IPS DF 4.7 (cell line): ENCODE measurements around the gene CFAP74.
A peak's percentile ranks its signal among the peaks of the same experiment; 100 is the strongest.

Experiments
- DNase-seq: peaks from one replicate; pipeline ENCODE4 v3.0.0-alpha.2; 2013; ENCODE audit warnings: low spot score; ENCODE audit errors: extremely low read depth

Gene CFAP74, protein sequence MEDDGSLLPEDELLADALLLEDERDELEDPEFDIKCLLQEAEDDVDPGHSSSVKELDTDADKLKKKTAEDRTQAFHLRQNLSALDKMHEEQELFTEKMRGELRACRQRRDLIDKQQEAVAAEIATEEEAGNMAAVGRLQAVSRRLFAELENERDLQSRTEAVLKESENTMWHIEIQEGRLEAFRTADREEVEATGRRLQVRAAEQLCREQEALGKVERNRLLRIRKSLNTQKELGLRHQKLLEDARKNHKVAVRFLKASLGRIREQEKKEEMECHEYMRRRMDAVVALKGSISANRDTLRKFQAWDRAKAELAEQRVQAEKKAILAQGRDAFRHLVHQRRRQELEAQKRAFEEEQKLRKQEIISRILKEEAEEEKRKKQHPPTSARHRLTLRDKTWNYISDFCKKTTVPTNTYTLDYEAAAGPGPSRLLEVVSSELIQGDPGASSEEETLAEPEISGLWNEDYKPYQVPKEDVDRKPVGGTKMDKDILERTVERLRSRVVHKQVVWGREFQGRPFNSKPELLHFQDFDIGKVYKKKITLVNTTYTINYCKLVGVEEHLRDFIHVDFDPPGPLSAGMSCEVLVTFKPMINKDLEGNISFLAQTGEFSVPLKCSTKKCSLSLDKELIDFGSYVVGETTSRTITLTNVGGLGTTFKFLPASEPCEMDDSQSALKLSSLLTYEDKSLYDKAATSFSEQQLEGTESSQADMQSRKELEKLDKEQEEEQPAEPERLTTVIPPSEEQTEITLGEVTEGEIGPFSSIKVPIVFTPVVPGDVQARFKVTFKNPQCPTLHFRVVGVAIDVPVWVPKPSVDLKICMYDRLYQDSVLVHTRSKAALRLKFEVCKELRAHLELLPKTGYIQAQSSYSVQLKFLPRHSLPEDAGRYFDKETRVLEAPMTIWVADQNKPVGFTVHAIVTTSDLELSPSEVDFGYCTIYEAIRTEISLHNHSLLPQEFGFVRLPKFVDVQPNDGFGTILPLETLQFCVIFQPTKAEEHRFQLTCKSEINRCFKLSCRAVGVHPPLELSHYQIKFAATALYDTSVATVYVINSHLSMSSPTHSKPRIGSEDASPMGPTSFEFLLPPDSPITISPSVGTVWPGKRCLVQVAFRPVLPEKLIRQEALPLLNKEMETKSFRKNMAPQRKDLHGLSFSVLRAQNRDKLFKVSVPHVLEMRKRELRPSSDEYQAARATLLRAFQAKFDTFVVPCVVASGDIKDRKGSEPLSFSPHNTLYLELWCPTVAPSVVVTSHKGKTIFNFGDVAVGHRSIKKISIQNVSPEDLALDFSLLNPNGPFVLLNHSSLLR (N-terminal part only)

DNA sequence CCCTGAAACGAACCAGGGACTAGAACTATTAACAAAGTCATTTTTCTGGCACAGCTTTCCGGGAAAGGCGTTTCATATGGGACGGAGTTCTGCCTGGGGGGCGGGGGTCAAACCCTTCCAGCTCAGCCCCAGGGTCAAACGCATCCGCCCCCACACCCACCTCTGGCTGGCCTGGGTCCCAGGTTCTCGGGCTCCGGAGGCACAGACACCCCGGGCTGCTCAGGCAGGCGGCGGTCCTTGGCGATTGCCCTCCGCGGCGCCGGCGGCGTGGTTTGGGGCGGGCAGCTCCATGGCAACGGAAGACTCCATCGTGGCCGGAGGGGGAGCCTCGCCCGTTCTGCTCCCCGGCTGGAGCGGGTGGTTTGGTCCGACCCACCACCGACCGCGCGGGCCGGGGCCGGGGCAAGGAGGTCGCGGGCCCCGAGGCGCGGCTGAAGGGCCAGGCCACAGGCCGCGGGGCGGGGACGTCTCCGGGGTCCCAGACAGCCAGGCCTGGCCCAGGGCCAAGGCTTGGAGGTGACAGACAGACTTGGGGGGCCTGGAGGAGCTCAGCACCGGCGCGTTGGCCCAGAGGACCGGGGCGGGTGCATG is at the start of gene CFAP74:
Gene CFAP74, minus strand, starts transcription at position 246 of the 591 bp plus-strand sequence. CDS start 12,830 bp downstream, outside the sequence.
- DNase-seq, result no peak

DNA sequence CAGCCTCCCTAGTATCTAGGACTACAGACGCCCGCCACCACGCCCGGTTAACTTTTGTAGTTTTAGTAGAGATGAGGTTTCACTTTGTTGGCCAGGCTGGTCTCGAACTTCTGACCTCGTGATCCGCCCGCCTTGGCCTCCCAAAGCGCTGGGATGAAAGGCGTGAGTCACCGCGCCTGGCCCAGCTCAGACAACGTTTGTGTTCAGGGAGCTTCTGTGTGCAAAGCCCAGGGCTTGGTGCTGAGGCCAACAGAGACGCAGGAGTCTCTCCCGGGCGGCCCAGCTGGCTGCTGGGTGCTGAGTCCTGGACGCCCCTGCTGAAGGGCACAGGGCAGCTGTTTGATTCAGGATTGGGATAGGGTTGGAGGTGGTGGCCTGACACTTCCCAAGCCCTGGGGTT is 49.6 kb upstream of the CFAP74 start:
- DNase-seq, result no peak

DNA sequence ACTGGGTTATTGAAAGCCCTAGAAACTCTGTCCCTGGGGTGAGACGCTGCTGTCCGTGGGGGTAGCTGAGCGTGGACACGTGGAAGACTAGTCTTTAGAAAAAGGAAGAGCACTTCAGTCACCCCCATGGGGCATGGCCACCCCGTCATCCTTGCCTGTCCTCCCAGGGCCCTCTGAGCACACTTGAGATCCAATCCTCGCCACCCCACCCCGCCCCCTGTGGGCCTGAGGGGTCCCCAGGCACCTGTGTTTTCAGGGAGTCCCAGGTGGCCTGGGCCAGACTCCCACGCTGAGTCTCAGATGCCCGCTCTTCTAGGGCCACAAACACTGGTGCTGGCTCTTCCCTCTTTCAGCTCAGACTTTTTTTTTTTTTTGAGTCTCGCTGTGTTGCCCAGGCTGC is 49.2 kb upstream of the CFAP74 start:
- no peak for DNase-seq

DNA sequence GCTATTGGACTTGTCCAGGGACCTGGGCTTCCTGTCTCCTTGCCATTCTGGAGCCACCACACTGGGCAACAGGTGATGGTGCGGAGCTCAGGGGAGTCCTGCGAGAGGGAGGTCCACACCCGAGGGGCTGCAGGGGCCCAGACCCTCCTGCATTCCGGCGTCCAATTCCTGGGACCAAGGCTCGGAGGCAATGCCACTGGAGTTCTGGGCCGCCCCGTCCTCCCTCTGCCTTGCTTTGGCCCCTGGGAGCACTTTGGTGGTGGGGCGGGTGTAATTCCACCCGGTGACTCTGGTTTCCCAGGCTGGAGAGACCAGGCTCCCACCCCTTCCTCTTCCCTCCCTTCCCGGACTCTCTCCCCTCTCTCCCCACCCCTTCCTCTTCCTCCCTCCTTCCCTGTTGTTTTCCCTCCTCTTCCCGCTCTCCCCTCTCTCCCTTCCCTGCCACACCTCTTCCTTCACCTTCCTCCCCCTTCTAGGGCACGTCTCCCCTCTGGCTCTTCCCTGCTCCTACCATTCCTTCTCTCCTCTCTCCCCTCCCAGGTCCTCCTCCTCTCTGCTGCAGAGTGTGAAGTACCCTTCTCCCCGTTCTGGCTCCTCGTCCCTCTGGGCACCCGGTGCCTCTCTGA is 48.6 kb upstream of the CFAP74 start:
- DNase-seq, result no peak

DNA sequence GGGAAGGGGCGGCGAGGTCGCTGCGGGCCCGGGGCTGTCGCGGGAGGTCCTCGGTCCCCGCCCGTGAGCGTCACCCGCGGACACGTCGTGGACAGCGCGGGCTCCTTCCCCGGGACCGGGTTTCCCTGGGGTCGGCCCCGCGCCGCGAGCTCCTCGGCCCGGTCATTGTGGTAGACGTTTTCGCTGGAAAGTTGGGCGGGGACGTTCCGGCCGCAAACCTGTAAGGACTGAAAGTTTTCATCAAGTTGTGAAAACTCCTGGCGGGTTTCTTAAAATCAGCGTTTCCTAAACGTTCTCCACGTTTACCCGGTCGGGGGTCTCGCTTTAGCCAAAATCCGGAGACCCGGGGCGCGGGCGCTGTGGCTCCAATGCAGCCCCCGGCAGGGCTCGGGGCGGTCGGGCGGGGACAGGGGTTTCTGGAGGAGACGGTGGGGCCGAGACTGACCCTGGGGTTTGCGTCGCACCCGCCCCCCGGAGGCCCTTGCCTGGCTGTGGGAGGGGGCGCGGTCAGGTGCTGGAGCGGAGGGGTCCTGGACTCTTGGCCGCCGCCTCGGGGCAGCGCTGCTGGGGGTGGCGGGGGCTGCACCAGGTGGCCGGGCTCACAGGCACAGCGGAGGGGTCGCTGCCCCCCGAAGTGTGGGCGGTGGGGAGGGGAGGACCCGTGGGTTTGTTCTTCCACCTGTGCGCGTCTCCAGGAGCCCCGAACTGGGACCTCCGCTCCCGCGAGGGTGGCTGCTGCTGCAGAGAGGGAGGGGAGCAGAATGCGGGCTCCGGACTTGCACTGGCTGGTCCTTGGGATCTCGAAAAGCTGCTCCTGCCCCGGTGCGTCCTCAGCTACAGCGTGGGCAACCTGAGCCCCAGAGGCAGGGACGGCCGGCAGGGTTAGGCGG is 47.5 kb upstream of the CFAP74 start:
- DNase-seq, result no peak

DNA sequence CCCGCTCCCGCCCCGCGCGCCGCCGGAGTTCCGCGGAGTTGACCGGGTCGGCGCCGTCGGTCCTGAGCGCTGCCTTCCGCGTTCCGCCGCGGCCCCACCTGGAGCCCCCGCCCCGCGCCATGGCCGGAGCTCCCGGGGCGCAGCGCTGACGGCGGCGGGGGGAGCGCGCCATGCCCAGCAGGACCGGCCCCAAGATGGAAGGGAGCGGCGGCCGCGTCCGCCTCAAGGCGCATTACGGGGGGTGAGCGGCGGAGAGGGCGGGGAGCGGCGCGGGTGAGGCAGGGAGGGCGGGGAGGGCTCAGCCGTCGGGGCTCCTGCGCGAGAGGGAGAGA is 46.8 kb upstream of the CFAP74 start:
- no peak for DNase-seq

DNA sequence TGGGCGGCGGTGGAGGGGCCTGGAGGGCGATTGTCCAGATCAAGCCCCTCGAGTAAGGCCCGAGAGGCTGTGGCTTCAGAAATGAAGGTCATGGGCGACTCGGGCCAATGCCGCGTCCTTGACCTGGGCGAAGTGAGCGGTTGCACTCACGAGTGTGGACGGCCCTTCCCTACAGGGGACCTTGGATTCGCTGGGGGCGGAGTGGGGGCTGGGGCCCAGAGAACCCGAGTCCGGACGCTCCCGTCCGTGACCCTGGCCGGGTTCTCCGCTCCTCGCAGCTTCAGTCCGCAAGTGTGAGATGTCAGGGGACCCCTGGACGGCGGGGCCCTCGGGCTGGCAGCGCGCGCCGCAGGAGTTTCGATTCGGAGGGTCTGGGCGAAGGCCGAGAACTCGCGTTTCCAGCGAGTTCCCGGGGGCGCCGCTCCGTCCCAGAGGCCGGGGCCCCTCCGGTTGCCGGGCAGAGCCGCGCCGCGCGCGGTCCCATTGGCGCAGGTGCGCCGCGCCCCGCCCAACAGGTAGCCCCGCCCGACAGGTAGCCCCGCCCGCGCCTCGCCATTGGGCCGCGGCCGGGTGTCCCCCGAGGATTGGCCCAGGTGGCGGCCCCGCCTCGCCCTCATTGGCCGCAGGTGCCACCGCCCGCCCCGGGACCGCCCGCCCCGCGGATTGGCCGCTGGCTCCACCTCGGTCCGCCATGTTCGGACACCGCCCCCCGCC is 46.3 kb upstream of the CFAP74 start, which contains the start of gene PRKCZ:
Gene PRKCZ, plus strand, starts transcription at position 694 of the 714 bp plus-strand sequence. CDS start 220 bp downstream, outside the sequence.
- peak; percentile 25 for DNase-seq

DNA sequence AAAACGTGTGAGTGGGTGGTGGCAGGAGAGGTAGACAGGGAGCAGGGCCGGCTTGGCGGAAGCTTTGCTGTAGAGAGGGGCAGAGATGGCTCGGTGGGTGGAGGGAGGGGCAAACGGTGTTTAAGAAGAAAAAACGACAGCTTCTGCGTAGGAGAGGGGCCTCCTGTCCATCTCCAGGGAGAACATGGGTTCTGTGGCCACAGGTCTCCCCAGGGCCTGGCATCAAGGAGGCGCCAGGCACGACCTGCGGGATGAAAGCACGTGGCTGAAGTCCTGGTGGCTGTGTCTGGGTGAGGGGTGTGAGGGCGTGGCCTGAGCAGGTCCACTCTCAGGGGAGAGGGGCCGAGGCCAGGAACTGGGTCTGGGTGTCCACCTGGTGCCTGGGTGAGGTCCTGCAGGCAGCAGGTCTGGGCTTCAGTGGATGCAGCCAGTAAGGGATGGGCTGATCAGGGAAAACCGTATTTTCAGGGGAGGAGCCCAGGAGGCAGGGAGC is 45.7 kb upstream of the CFAP74 start:
- peak; percentile 71 for DNase-seq

DNA sequence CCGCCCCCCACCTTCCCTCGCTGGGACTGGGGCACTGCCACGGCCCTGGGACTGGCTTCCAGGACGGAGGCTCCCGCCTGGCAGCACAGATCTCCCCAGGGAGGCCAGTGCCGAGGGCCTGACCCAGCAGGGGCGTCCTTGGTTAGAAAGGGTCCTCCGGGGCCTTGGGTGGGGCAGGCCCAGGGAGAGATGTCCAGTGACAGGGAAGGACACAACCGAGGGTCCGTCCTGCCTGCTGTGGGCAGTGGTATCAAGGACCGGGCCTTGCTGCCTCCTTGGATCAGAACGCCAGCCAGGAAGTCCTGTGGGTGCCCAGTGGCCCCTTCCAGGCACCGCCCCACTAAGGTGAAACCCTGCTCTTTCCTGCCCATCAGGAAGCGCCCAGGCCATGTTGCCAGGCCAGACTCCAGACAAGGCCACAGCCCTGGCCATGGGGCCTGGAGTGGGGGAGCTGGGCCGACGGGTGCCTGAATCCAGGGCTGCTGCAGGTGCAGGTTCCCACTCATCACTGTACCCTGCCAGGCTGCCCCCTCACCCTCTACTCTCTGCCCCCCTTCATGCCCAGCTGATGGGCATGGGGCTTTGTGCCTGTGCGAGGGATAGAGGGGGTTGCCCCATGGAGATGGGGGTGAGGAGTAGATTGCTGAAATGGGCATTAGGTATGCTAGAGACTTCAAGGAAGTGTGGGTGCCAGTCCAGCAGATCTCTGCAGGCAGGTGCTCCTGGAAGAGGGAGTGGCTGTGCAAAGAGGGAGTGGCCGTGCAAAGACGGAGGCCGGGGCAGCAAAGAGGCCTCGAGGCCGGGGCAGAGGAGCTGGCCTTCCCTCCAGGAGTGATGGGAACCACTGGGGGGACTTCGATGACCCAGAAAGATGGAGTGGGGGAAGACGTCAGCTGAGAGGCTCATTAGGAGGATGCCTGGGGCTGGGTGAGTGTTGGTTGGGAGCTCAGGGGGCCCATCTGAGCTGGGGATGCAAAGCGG is 44.5 kb upstream of the CFAP74 start:
- no peak for DNase-seq

DNA sequence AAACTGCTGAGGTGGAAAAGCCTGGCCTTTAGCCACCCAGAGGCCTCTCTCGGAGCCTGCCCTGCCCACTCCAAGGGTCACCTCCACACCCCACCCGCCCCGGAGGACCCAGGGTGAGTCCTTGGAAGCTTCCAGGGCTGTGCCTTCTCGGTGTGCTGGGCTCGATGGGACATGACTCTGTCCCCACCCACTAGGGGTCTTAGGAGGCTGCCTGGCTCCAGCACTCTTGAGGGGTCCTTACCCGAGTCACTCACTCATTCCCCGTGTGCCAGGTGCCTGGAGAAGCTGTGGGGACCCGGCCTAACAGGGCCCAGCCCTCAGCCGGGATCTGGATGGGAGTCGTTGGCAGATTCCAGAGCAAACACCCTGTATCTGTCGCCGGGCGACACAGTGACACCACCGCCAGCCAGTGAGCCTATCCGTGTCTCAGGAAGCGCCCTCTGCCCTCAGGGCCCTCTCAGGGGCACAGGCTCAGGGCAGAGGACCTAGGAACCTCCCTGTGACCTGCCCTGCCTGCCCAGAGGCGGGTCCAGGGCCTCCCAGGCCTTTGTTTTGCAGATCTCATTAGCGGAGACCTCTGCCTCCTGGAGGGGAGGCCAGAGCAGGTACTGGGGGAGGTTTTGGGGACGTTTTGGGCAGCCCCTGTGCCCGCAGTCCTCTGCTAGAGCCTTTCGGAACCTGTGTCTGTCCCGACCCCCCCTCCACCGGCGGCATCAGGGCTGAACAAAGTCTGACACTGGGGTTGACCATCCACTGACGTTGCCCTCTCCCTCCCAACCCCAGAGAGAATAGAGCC is 43.6 kb upstream of the CFAP74 start:
- no peak for DNase-seq

DNA sequence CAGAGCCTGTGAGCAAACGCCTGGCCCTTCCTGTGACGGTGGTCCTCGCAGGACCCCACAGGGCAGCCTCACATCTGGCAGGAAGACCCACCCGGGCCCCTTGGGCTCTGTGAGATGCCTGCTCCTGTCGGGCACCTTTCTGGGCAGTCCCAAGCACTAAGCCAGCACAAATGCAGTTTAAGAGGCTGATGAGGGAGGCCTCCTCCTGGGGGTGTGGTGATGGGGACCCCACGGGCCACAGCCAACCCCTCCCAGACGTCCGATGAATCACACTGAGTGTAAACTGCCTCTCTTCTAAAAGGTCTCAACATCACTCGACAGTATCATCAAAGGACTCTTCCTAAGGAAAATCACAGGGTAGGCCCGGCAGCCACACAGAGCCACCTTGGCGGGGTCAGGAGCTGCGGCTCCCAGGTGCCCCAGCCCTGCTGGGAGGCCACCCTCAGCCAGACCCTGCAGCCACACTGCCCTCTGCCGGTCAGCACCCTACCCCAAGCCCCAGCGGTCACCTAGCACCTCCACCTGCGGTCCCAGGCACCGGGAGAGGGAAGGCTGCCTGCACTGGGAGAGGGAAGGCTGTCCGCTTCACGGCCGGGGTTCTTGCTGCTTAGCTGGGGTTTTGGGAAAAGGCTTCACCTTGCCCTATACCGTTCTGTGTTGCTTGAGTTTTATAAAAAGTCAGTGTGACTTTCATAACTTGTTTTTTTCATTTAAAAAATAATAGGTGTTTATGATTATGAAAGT is 42.8 kb upstream of the CFAP74 start:
- peak; percentile 46 for DNase-seq

DNA sequence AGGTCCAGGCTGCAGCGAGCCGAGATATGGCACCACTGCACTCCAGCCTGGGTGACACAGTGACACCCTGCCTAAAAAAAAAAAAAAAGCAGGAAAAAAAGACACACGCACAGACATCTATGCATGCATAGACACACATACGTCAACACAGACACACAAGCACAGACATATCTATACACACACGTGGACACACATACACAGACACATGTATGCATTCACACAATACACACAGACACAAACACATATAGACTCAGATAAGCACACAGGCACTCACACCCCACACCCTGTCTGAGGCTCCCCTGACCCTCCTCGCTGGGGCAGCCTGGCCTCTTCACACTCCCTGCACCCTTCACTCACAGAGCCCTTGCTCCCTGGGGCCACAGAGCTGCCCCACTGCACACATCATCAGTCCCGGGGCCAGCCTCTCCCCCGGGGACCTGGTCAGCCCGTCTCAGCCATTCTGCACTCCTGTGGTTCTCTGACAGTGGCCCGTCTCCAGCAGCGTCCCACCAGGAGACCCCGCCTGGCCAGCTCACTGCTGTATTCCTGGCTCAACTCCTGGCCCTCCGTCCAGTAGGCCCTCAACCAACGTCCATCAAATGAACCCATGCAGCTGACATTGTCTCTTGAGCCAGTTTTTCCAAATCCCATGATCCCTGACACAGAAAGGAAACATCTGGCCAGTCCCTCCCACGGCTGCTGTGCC is 42.0 kb upstream of the CFAP74 start:
- DNase-seq, result no peak

DNA sequence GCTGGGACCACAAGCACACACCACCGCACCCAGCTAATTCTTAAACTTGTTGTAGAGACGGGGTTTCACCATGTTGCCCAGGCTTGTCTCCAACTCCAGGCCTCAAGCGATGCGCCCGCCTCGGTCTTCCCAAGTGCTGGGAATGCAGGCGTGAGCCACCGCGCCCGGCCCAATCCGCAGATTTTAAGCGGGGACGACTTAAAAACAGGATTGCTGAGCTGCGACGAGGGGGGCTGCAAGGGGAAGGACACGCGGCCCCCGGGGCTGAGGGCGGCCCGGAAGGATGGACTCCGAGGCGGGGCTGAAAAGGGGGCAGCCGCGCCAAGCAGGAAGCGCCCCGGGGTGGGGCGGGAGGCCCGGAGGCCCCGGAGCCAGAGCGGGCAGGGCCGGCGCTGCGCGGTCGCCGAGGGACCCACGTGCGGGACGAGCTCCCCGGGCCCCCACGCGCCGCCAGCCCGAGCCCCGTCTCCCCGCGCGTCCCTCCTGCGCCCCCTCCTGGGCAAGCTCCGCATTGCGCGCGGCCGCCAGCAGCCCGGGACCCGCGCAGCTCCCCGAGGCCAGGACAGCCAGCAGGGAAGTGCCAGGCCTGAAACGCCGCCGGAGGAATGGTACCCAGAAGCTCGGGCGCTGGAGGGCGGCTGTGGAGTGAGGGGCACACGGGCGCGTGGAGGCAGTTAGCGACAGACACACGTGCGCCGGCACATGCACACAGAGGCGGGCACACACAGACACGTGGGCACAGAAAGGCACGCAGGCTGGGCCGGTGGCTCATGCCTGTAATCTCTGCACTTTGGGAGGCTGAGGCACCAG is 41.1 kb upstream of the CFAP74 start:
- DNase-seq, result no peak

DNA sequence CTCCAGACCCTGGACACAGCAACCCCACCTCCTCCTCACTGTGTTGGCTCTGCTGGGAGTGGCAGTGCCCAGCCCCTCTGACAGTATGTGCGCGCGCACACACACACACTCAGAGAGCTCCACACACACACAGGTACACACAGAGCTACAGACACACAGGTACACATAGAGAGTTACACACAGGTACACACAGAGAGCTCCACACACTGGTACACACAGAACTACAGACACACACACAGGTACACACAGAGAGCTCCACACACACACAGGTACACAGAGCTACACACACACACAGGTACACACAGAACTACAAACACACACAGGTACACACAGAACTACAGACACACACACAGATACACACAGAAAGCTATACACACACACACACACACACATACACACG is 40.3 kb upstream of the CFAP74 start:
- DNase-seq, result no peak
